ENCODE results near the gene PCDH9.

The PCDH9 gene

GRCh38 chr13:67087527-67087926 is 142.6 kb downstream of the PCDH9 start:
- H3K4me3 ChIP-seq (ENCODE audit: low read depth, low read length): no peak overlapping the region
- no peak for TF ChIP-seq CTCF (IDR thresholded peaks at IDR 0.05; ENCODE audit: low read depth, low read length)

GRCh38 chr13:67086260-67086659 is 143.9 kb downstream of the PCDH9 start:
- no peak for TF ChIP-seq CTCF (IDR thresholded peaks at IDR 0.05; ENCODE audit: low read depth, low read length)
- H3K4me3 ChIP-seq (ENCODE audit: low read depth, low read length): no peak overlapping the region

- H3K4me3 ChIP-seq (ENCODE audit: low read depth, low read length): no peak overlapping the region
- no peak for TF ChIP-seq CTCF (IDR thresholded peaks at IDR 0.05; ENCODE audit: low read depth, low read length)
Measured at GRCh38 chr13:67084066-67084465, 146.1 kb downstream of the PCDH9 start.

GRCh38 chr13:67083519-67083918 is 146.6 kb downstream of the PCDH9 start:
- no peak overlapping the region for H3K4me3 ChIP-seq (ENCODE audit: low read depth, low read length)
- TF ChIP-seq CTCF (IDR thresholded peaks at IDR 0.05; ENCODE audit: low read depth, low read length): no peak

GRCh38 chr13:67080351-67080750 is 149.8 kb downstream of the PCDH9 start:
- H3K4me3 ChIP-seq (ENCODE audit: low read depth, low read length): no peak overlapping the region
- TF ChIP-seq CTCF (IDR thresholded peaks at IDR 0.05; ENCODE audit: low read depth, low read length): no peak

GRCh38 chr13:67078062-67078461 is 152.1 kb downstream of the PCDH9 start:
- H3K4me3 ChIP-seq (ENCODE audit: low read depth, low read length): no peak overlapping the region
- TF ChIP-seq CTCF (IDR thresholded peaks at IDR 0.05; ENCODE audit: low read depth, low read length): no peak

- H3K4me3 ChIP-seq (ENCODE audit: low read depth, low read length): no peak overlapping the region
- no peak for TF ChIP-seq CTCF (IDR thresholded peaks at IDR 0.05; ENCODE audit: low read depth, low read length)
Measured at GRCh38 chr13:67077132-67077531, 153.0 kb downstream of the PCDH9 start.
